Upper lobe of left lung (tissue), 6 donors: ENCODE data around the gene TMEM109. TPM values are rescaled to one million over a fixed set of nuclear protein-coding genes. Genes with fewer than 3 reads are reported as not detected.
A peak's percentile ranks its signal among the peaks of the same experiment; 100 is the strongest.

Experiments used
- ATAC-seq, 2 donors: fragments of 200-7000 bp; cut with Tn5 transposase; one replicate each; pipeline ENCODE4 v1.9.1; 2022; ENCODE audit warnings: mild to moderate bottlenecking in 2 of 2, moderate library complexity in 2 of 2; ENCODE audit not compliant: low FRiP score in 2 of 2
- DNase-seq, 2 donors: peaks; one replicate each; pipeline ENCODE4 v3.0.0-alpha.2; 2019 to 2020
- H3K27ac ChIP-seq, 4 donors: fragments of 200-600 bp; sonication (generic); one replicate each; pipeline ENCODE4 v1.5.1; 2016 to 2019
- H3K27me3 ChIP-seq, 4 donors: fragments of 200-600 bp; sonication (generic); one replicate each; pipeline ENCODE4 v1.5.1; 2017 to 2019
- H3K36me3 ChIP-seq, 4 donors: fragments of 200-600 bp; sonication (generic); one replicate each; pipeline ENCODE4 v1.5.1; 2016 to 2019
- H3K4me1 ChIP-seq, 4 donors: fragments of 200-600 bp; sonication (generic); one replicate each; pipeline ENCODE4 v1.5.1; 2018 to 2019
- H3K4me3 ChIP-seq, 4 donors: fragments of 200-600 bp; sonication (generic); one replicate each; pipeline ENCODE4 v1.5.1; 2017 to 2019; ENCODE audit warnings: mild to moderate bottlenecking in 2 of 4, moderate library complexity in 1 of 4
- H3K9me3 ChIP-seq, 4 donors: fragments of 200-600 bp; sonication (generic); one replicate each; pipeline ENCODE4 v1.5.1; 2018 to 2019
- EP300 ChIP-seq, 4 donors: sonication (generic); formaldehyde crosslinking; IDR thresholded peaks; one replicate each; pipeline ENCODE4 v1.5.1; 2017; ENCODE audit warnings: antibody characterized with exemption in 4 of 4, control low read depth in 2 of 4
- POLR2A ChIP-seq, 4 donors: fragments of 450-650 bp; IDR thresholded peaks; one replicate each; pipeline ENCODE4 v1.5.1; 2016 to 2017; ENCODE audit warnings: antibody characterized with exemption in 4 of 4, mild to moderate bottlenecking in 2 of 4
- POLR2AphosphoS5 ChIP-seq, 2 donors: sonication (generic); formaldehyde crosslinking; IDR thresholded peaks; one replicate each; pipeline ENCODE4 v1.5.1; 2017; ENCODE audit warnings: antibody characterized with exemption in 2 of 2
- WGBS, 2 donors: methylation state at CpG; one replicate each; pipeline ENCODE4 v1.1.5; 2017 to 2018; 5-methylcytosine and 5-hydroxymethylcytosine counted together
- total RNA-seq, 6 donors: library from RNA; depleted of rRNA in 4 of 6; stranded (reverse); fragments of >200 nt in 4 of 6; gene quantifications; one replicate each; pipeline versions ENCODE4 v1.1.0 to v1.2.1, GENCODE V29; 2016 to 2021
- TF ChIP-seq, protein P1 (sequence below), 6 experiments: fragments of 450-650 bp in 4 of 6; fragments of 200-600 bp in 2 of 6; sonication (generic) in 2 of 6; IDR thresholded peaks; one replicate each; pipeline ENCODE4 v1.5.1; 2016 to 2019; ENCODE audit warnings: antibody characterized with exemption in 6 of 6
- donor health status: DM: no; HTN: no; CAD: no; lungs with moderate emphysema.
- donor health status: DM: no; HTN: yes; CAD: no; lungs with severe emphysema.

Gene TMEM109
- total RNA-seq, 6 donors from 2014 or later: 27.2 to 153 (median 129) TPM

GRCh38 chr11:60915248-60915914, 1.4 kb downstream of the TMEM109 start:
- H3K27ac ChIP-seq: peak overlapping the region; percentile 81 to 94 (median 92)
- H3K9me3 ChIP-seq: no peaks in the 10 kb centered on the region
- peaks cover 44 to 59% (median 50%) of the 10 kb centered on the region in 4 donors for H3K4me1 ChIP-seq
- no peaks in the 10 kb centered on the region for H3K27me3 ChIP-seq
- ATAC-seq (peak; percentile 70 to 77), DNase-seq (peak in 1 of 2 donors; percentile 89)
- peak in 1 of 2 donors; percentile 26 for TF ChIP-seq POLR2AphosphoS5 (IDR thresholded peaks at IDR 0.05)
- TF ChIP-seq, protein P1, sequence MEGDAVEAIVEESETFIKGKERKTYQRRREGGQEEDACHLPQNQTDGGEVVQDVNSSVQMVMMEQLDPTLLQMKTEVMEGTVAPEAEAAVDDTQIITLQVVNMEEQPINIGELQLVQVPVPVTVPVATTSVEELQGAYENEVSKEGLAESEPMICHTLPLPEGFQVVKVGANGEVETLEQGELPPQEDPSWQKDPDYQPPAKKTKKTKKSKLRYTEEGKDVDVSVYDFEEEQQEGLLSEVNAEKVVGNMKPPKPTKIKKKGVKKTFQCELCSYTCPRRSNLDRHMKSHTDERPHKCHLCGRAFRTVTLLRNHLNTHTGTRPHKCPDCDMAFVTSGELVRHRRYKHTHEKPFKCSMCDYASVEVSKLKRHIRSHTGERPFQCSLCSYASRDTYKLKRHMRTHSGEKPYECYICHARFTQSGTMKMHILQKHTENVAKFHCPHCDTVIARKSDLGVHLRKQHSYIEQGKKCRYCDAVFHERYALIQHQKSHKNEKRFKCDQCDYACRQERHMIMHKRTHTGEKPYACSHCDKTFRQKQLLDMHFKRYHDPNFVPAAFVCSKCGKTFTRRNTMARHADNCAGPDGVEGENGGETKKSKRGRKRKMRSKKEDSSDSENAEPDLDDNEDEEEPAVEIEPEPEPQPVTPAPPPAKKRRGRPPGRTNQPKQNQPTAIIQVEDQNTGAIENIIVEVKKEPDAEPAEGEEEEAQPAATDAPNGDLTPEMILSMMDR (IDR thresholded peaks at IDR 0.05): peak in 4 of 6 experiments; percentile 16 to 47 (median 28)
- peak in 1 of 4 donors; percentile 19 for TF ChIP-seq POLR2A (IDR thresholded peaks at IDR 0.05)
- no peak for TF ChIP-seq EP300 (IDR thresholded peaks at IDR 0.05)
- H3K36me3 ChIP-seq: peaks cover 0 to 10% (median 5%) of the 10 kb centered on the region in 4 donors
- peak overlapping the region; percentile 60 to 84 (median 76) for H3K4me3 ChIP-seq
- WGBS, 2 donors: 4 to 7% methylated on average over 17 of the region's 17 CpGs

GRCh38 chr11:60916669-60917206, 2.8 kb downstream of the TMEM109 start:
- Histone ChIP-seq H3K4me3 (no peak overlapping the region), H3K27ac (peak overlapping the region in 1 of 4 donors; percentile 94), H3K9me3 (no peaks in the 10 kb centered on the region), H3K36me3 (peaks cover 13 to 24% (median 18%) of the 10 kb centered on the region in 4 donors), H3K27me3 (no peaks in the 10 kb centered on the region), H3K4me1 (peaks cover 32 to 59% (median 39%) of the 10 kb centered on the region in 4 donors)
- WGBS, 2 donors: 74 to 87% methylated on average over 2 to 3 of the region's 3 CpGs
- DNase-seq (no peak), ATAC-seq (no peak)
- TF ChIP-seq POLR2AphosphoS5 (IDR thresholded peaks at IDR 0.05) (no peak), EP300 (IDR thresholded peaks at IDR 0.05) (no peak), POLR2A (IDR thresholded peaks at IDR 0.05) (no peak)
- TF ChIP-seq, protein P1 (IDR thresholded peaks at IDR 0.05): no peak

GRCh38 chr11:60917267-60917666, 3.3 kb downstream of the TMEM109 start:
- TF ChIP-seq POLR2AphosphoS5 (IDR thresholded peaks at IDR 0.05) (no peak), EP300 (IDR thresholded peaks at IDR 0.05) (no peak), POLR2A (IDR thresholded peaks at IDR 0.05) (no peak)
- TF ChIP-seq, protein P1 (IDR thresholded peaks at IDR 0.05): no peak
- WGBS, 2 donors: 71 to 83% methylated on average over 1 of the region's 1 CpG
- DNase-seq (no peak), ATAC-seq (no peak)
- Histone ChIP-seq H3K9me3 (no peaks in the 10 kb centered on the region), H3K27ac (no peak overlapping the region), H3K4me1 (peaks cover 32 to 59% (median 39%) of the 10 kb centered on the region in 4 donors), H3K4me3 (no peak overlapping the region), H3K27me3 (no peaks in the 10 kb centered on the region), H3K36me3 (peaks cover 17 to 29% (median 24%) of the 10 kb centered on the region in 4 donors)

DNA sequence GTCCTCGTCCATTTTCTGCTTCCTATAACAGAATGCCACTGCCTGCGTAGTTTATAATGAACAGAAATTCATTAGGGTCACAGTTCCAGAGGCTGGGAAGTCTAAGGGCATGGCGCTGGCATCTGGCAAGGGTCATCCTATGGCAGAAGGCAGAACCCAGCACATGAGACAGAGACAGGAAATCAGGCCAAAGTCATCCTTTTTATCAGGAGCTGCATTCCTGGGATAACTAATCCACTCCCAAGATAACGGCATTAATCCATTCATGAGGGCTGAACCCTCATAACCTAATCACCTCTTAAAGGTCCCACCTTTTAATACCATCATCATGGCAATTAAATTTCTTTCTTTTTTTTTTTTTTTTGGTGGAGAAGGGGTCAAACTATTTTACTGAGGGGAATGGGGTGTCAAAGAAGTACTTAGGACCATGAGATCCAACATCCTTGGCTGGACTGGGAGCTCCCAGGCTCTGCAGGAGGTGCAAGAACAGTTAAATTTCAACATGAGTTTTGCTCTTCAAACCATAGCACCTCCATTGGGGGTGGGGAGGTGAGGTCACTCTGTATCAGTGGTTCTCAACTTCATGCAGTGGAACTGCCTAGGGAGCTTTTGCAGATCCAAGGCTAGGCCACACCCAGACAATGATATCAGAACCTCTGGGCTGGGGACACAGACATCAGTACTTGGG, 4.4 kb downstream of the TMEM109 start:
- peak in 1 of 2 donors; percentile 17 for DNase-seq
- peaks cover 23 to 49% (median 33%) of the 10 kb centered on the region in 4 donors for H3K4me1 ChIP-seq
- H3K36me3 ChIP-seq: peaks cover 17 to 40% (median 31%) of the 10 kb centered on the region in 4 donors
- H3K27ac ChIP-seq: no peak overlapping the region
- no peak overlapping the region for H3K4me3 ChIP-seq
- TF ChIP-seq EP300 (IDR thresholded peaks at IDR 0.05): no peak
- TF ChIP-seq POLR2AphosphoS5 (IDR thresholded peaks at IDR 0.05): no peak
- 81 to 87% methylated on average over 4 of the region's 4 CpGs for WGBS, 2 donors
- ATAC-seq: peak in 1 of 2 donors; percentile 29
- H3K27me3 ChIP-seq: no peaks in the 10 kb centered on the region
- no peaks in the 10 kb centered on the region for H3K9me3 ChIP-seq

DNA sequence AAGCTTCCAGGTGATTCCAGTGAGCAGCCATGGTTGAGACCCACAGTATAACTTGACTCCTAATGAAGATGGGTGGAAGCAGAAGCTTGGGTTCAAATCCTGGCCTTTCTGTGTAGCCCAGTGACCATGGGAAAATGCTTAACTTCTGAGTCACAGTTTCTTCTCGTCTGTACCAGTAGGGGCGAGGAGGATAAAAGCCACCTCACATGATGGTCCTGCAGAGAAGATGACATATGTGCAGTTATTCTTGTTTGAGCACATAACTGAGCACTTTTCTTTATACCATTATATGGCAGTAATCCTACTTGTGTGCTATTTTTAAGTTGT, 4.9 kb downstream of the TMEM109 start:
- Histone ChIP-seq H3K4me3 (no peak overlapping the region), H3K9me3 (no peaks in the 10 kb centered on the region), H3K36me3 (peaks cover 17 to 42% (median 31%) of the 10 kb centered on the region in 4 donors), H3K4me1 (peaks cover 23 to 50% (median 35%) of the 10 kb centered on the region in 4 donors), H3K27me3 (no peaks in the 10 kb centered on the region), H3K27ac (no peak overlapping the region)
- WGBS, 2 donors: 68 to 74% methylated on average over 2 of the region's 2 CpGs
- no peak for DNase-seq
- TF ChIP-seq POLR2AphosphoS5 (IDR thresholded peaks at IDR 0.05) (no peak), EP300 (IDR thresholded peaks at IDR 0.05) (no peak), POLR2A (IDR thresholded peaks at IDR 0.05) (no peak)
- TF ChIP-seq, protein P1 (IDR thresholded peaks at IDR 0.05): no peak
- no peak for ATAC-seq
